Measurements from ENCODE around the gene EHBP1L1. TPM values are rescaled to one million over a fixed set of nuclear protein-coding genes. Genes with fewer than 3 reads are reported as not detected.

EHBP1L1 gene
- total RNA-seq, 2 donors from 2014 or later, result 6.2 to 9.8 TPM

DNA sequence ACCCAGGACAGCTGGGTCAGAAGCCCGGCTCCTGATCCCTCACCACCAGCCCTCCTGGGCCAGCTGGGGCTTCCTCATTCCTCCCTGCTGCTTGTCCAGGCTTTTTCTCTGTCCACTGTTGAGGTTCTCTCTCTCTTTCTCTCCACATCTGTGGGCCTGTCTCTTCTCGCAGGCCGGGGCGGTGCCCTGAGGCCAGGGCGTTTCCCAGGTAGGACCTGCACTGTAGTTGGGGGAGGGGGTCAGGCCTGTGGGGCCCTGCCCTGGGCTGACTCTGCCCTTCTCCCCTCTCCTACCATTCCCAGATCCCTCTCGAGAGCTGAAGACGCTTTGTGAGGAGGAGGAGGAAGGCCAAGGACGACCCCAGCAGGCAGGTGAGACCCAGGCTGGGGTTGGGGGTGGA is 4.9 kb downstream of the EHBP1L1 start:
- no peak overlapping the region for H3K4me3 Mint-ChIP-seq
- Histone ChIP-seq H3K9ac (ENCODE audit: extremely low read depth, low read length, poor library complexity, severe bottlenecking) (no peak overlapping the region), H3K36me3 (ENCODE audit: control insufficient read depth, insufficient read depth, low read length) (no peaks in the 10 kb centered on the region), H3K27ac (ENCODE audit: low read depth, low read length) (no peak overlapping the region), H3K9me3 (ENCODE audit: control insufficient read depth, low read length) (no peaks in the 10 kb centered on the region), H3K27me3 (ENCODE audit: control insufficient read depth, insufficient read depth, low read length, poor library complexity, severe bottlenecking) (peaks cover 56% of the 10 kb centered on the region), H3K4me1 (ENCODE audit: control insufficient read depth, insufficient read depth, low read length) (no peaks in the 10 kb centered on the region), H3K4me3 (ENCODE audit: low read length) (no peak overlapping the region)
- peaks cover 6% of the 10 kb centered on the region for H3K4me1 Mint-ChIP-seq
- TF ChIP-seq, protein P1, sequence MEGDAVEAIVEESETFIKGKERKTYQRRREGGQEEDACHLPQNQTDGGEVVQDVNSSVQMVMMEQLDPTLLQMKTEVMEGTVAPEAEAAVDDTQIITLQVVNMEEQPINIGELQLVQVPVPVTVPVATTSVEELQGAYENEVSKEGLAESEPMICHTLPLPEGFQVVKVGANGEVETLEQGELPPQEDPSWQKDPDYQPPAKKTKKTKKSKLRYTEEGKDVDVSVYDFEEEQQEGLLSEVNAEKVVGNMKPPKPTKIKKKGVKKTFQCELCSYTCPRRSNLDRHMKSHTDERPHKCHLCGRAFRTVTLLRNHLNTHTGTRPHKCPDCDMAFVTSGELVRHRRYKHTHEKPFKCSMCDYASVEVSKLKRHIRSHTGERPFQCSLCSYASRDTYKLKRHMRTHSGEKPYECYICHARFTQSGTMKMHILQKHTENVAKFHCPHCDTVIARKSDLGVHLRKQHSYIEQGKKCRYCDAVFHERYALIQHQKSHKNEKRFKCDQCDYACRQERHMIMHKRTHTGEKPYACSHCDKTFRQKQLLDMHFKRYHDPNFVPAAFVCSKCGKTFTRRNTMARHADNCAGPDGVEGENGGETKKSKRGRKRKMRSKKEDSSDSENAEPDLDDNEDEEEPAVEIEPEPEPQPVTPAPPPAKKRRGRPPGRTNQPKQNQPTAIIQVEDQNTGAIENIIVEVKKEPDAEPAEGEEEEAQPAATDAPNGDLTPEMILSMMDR (conservative IDR thresholded peaks at IDR 0.05), result no peak
- H3K27me3 Mint-ChIP-seq (ENCODE audit: insufficient read depth), result peaks cover 90% of the 10 kb centered on the region
- WGBS, 2 experiments (ENCODE audit: insufficient coverage in 1 of 2, insufficient read length in 1 of 2), result 93 to 100% methylated on average over 1 to 5 of the region's 8 CpGs
- no peaks in the 10 kb centered on the region for H3K36me3 Mint-ChIP-seq (ENCODE audit: low read depth)
- no peak for DNase-seq
- H3K27ac Mint-ChIP-seq, result no peak overlapping the region
- H3K9me3 Mint-ChIP-seq, result no peaks in the 10 kb centered on the region

GRCh38 chr11:65581928-65582327 is 6.1 kb downstream of the EHBP1L1 start:
- no peak overlapping the region for H3K4me3 Mint-ChIP-seq
- Histone ChIP-seq H3K27ac (ENCODE audit: low read depth, low read length) (no peak overlapping the region), H3K4me3 (ENCODE audit: low read length) (no peak overlapping the region), H3K9me3 (ENCODE audit: control insufficient read depth, low read length) (no peaks in the 10 kb centered on the region), H3K36me3 (ENCODE audit: control insufficient read depth, insufficient read depth, low read length) (no peaks in the 10 kb centered on the region), H3K27me3 (ENCODE audit: control insufficient read depth, insufficient read depth, low read length, poor library complexity, severe bottlenecking) (peaks cover 54% of the 10 kb centered on the region), H3K9ac (ENCODE audit: extremely low read depth, low read length, poor library complexity, severe bottlenecking) (no peak overlapping the region), H3K4me1 (ENCODE audit: control insufficient read depth, insufficient read depth, low read length) (no peaks in the 10 kb centered on the region)
- H3K36me3 Mint-ChIP-seq (ENCODE audit: low read depth), result no peaks in the 10 kb centered on the region
- H3K4me1 Mint-ChIP-seq, result peaks cover 6% of the 10 kb centered on the region
- peaks cover 93% of the 10 kb centered on the region for H3K27me3 Mint-ChIP-seq (ENCODE audit: insufficient read depth)
- WGBS, 2 experiments (ENCODE audit: insufficient coverage in 1 of 2, insufficient read length in 1 of 2), result 83 to 92% methylated on average over 1 to 3 of the region's 3 CpGs
- TF ChIP-seq, protein P1 (conservative IDR thresholded peaks at IDR 0.05), result no peak
- H3K27ac Mint-ChIP-seq, result no peak overlapping the region
- H3K9me3 Mint-ChIP-seq, result no peaks in the 10 kb centered on the region
- no peak for DNase-seq

DNA sequence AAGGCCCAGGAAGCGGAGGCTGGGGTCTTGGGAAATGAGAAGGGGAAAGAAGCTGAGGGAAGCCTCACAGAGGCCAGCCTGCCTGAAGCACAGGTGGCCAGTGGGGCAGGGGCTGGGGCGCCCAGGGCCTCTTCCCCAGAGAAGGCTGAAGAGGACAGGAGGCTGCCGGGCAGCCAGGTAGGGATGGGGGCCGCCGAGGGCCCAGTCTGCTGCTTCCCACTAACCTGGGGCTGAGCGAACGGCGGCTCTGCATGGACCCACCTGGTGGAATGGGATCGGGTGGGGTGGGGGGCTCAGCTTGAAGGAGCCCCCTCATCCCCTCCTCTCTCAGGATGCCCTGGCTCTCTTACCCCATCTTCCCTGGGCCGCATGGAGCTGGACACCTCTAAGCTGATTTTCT is 7.7 kb downstream of the EHBP1L1 start:
- H3K27me3 Mint-ChIP-seq (ENCODE audit: insufficient read depth), result peaks cover 93% of the 10 kb centered on the region

More for the DNA sequence above, 7.7 kb downstream of the EHBP1L1 start:
- no peaks in the 10 kb centered on the region for H3K4me1 ChIP-seq (ENCODE audit: control insufficient read depth, insufficient read depth, low read length)
- no peaks in the 10 kb centered on the region for H3K9me3 ChIP-seq (ENCODE audit: control insufficient read depth, low read length)
- no peak overlapping the region for H3K4me3 Mint-ChIP-seq
- no peak overlapping the region for H3K4me3 ChIP-seq (ENCODE audit: low read length)
- no peak overlapping the region for H3K27ac ChIP-seq (ENCODE audit: low read depth, low read length)
- TF ChIP-seq, protein P1 (conservative IDR thresholded peaks at IDR 0.05), result no peak
- DNase-seq, result no peak
- no peaks in the 10 kb centered on the region for H3K9me3 Mint-ChIP-seq
- no peak overlapping the region for H3K27ac Mint-ChIP-seq
- no peaks in the 10 kb centered on the region for H3K36me3 ChIP-seq (ENCODE audit: control insufficient read depth, insufficient read depth, low read length)
- no peaks in the 10 kb centered on the region for H3K36me3 Mint-ChIP-seq (ENCODE audit: low read depth)
- 96 to 97% methylated on average over 7 to 10 of the region's 10 CpGs for WGBS, 2 experiments (ENCODE audit: insufficient coverage in 1 of 2, insufficient read length in 1 of 2)
- peaks cover 1% of the 10 kb centered on the region for H3K4me1 Mint-ChIP-seq
- H3K9ac ChIP-seq (ENCODE audit: extremely low read depth, low read length, poor library complexity, severe bottlenecking), result no peak overlapping the region
- H3K27me3 ChIP-seq (ENCODE audit: control insufficient read depth, insufficient read depth, low read length, poor library complexity, severe bottlenecking), result peaks cover 50% of the 10 kb centered on the region
